Activated CD4-positive, alpha-beta T cell treated with anti-CD3 and anti-CD28 coated beads, Interleukin-10, Interleukin-2, amounts not matched to agents 100 ng/mL and 50 ng/mL, durations not matched to agents 16 hours and 8 hours (primary cell): ENCODE results near the gene PPL.
"Not testable (repeated sequence)": the region's sequence is repeated elsewhere in the genome, so short reads cannot be mapped to it uniquely, and the experiment has no call there.

Experiments
- DNase-seq: peaks from one replicate; pipeline ENCODE4 v3.0.0-alpha.2; 2020

Gene PPL, protein sequence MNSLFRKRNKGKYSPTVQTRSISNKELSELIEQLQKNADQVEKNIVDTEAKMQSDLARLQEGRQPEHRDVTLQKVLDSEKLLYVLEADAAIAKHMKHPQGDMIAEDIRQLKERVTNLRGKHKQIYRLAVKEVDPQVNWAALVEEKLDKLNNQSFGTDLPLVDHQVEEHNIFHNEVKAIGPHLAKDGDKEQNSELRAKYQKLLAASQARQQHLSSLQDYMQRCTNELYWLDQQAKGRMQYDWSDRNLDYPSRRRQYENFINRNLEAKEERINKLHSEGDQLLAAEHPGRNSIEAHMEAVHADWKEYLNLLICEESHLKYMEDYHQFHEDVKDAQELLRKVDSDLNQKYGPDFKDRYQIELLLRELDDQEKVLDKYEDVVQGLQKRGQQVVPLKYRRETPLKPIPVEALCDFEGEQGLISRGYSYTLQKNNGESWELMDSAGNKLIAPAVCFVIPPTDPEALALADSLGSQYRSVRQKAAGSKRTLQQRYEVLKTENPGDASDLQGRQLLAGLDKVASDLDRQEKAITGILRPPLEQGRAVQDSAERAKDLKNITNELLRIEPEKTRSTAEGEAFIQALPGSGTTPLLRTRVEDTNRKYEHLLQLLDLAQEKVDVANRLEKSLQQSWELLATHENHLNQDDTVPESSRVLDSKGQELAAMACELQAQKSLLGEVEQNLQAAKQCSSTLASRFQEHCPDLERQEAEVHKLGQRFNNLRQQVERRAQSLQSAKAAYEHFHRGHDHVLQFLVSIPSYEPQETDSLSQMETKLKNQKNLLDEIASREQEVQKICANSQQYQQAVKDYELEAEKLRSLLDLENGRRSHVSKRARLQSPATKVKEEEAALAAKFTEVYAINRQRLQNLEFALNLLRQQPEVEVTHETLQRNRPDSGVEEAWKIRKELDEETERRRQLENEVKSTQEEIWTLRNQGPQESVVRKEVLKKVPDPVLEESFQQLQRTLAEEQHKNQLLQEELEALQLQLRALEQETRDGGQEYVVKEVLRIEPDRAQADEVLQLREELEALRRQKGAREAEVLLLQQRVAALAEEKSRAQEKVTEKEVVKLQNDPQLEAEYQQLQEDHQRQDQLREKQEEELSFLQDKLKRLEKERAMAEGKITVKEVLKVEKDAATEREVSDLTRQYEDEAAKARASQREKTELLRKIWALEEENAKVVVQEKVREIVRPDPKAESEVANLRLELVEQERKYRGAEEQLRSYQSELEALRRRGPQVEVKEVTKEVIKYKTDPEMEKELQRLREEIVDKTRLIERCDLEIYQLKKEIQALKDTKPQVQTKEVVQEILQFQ (N-terminal part only)

DNA sequence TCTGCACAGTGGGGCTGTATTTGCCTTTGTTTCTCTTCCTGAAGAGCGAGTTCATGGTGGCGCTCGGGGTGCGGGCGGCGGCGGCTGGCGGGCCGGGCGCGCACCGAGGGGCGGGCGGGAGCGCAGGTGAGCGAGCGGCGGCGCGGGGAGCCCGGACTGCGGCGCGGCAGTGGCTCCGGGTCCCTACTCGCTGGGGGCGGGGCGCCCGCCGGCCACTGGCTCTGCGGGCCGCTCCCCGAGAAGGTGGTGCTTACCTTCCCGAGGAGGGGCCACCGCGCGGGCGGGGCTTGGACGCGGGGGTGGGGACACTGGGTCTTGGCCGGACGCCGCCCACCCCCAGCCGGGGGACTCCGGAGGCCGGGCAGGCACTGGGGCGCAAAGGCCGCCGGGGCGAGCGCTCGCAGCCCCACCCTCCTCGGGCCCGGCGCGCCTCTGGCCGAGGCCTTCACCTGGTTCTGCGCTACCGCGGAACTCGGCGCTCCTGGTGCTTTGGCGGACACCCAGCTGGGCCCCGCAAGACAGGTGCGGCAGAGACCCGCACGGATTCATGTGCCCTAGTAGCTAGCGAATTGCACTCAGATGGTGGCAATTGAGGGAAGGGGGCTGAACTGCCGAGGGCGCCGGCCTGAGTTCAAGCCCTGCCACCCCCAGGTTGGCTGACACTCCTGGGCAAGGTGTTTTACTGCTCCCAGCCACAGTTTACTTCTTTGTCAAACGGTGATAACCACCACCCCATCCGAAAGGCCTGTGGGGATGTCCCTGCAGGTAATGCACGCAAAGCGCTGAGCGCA lies at the start of gene PPL:
Gene PPL (minus strand): TSS at position 158 of the 791 bp plus-strand sequence. CDS start 103 bp downstream, at position 55.
- peak; percentile 7 for DNase-seq

DNA sequence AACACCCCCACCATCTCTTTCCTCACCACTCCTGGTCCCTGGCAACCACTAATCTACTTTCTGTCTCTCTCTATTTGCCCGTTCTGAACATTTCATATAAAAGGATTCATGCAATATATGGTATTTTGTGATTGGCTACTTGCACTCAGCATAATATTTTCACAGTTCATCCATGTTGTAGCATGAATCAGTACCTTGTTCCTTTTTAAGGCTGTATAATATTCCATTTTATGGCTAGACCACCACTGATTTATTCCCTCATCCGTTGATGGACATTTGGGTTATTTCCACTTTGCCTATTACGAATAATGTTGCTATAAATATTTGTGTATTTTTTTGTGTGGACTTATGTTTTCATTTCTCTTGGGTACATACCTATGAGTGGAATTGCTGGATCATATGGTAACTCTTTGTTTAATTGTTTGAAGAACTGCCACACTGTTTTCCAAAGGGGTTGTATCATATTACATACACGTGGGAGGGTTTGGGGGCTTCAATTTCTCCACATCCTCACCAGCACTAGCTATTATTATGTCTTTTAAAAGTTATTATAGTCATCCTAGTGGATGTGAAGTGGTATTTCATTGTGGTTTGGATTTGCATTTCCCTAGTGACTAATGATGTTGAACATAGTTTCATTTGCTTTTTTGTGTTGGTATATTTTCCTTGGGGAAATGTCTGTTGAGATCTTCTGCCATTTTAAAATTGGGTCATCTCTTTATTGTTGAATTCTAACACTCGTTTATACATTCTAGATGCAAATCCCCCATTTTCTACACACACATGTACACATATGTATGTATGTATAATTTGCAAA lies 47.4 kb upstream of the PPL start:
- DNase-seq, result no peak

DNA sequence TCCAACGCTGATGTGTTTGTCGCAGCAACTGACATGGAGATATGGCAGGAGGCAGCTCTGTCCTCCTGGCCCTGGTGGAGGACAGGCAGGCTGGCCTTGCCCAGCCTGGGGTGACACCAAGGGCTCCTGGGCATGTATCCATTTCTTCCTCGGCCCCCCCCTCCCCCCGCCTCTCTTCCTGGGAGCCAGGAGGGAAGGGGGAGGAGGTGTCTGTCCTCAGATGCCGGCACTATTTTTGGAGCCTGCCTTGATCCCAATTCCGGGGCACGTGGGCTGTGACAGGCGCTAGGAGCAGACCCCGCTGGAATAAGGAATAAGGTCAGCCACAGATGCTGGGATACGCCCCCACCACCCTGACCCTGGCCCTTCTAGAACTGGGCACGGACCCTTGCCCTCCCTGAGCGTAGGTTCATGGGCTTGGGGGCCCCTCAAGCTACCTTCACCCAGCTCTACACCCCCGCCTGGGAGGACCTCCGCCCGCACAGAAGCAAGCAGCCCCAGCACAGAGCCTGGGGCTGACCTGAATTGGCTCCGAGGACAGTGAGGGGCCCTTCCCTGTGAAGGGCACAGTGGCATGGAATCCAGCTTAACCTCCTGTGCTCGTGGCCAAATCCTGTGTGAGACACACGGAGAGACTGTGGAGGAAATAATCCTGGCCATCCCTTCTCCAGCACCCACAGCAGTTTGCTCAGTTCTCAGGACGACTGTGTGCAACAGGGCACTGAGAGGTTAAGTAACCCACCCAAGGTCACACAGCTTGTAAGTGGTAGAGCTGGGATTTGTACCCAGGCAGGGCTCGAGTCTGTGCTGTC lies 45.3 kb upstream of the PPL start:
- no peak for DNase-seq

DNA sequence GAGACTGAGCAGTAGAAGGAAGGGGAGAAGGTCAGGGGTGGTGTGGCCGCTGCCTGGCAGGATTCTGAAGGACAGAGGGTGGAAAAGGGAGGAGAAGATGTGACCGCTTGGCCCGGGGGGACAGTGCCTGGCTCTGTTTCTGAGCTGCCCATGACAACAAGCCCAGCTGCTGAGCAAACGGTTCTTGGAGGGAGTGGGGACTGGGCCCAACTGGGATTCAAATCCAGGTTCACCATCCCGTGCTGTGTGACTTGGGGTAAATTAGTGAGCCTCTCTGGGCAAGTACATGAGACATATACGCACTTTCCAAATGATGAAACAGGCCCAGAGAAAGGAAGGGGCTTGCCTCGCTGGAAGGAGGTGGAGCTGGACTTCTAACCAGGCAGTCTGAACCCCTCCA lies 44.5 kb upstream of the PPL start:
- no peak for DNase-seq

DNA sequence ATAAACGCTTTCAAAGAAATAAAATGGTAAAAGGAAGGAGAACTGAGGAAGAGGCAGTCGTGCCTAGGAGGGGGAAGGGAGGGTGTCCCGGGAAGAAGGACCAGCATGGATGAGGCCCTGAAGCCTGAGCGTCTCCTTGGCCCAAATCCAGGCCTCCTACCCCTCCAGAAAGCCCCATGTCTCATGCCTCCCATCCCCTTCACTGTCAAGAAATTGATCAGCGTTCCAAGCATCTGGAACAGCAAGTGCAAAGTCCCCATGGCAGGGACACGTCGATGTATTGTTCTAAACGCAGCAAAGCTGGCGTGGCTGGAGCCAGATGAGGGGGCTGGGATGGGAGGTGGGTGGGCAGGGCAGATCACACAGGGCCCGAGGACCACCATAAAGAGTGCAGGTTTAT lies 43.7 kb upstream of the PPL start:
- no peak for DNase-seq

DNA sequence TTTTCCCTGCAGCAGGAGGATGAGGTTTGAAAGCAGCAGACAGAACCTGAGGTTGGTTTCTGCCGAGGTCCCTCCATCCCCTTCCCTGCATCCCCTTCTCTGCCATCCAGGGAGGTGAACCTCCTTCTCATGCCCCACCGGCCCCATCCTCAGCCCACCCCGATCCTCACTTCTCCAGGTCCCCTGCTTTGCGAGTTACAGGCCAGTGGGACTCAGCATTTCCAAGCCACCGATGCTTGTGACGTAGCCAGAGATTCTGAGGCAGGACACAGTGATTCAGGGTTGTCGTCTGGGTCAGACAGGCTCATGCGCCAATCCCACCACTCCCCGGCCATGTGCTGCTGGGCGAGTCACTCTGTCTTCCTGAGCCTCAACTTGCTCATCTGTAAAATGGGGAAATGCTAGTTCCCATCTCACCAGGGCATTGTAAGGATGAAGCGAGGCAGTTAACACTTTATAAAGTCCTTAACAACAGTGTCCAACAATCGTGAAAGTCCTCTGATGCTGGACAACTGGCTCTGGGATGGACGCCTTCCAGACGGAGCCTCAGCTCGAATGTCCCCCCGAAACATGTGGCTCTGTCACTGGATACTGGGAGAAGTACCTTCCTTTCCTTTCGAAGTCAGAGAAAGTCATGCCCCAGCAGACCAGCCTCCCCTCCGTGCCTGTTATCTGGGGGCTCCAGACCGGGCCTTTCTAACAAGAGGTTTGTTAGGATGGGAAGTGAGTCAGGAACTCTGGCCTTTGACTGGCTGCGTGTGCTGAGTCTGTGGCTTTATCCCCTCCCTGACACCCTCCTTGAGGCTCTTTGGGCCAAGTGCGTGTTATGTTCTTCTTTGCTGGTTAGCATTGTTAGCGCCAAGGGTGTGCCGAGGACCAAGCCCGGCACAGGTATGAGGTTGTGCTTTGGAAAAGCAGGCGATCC lies 43.0 kb upstream of the PPL start:
- DNase-seq, result no peak

DNA sequence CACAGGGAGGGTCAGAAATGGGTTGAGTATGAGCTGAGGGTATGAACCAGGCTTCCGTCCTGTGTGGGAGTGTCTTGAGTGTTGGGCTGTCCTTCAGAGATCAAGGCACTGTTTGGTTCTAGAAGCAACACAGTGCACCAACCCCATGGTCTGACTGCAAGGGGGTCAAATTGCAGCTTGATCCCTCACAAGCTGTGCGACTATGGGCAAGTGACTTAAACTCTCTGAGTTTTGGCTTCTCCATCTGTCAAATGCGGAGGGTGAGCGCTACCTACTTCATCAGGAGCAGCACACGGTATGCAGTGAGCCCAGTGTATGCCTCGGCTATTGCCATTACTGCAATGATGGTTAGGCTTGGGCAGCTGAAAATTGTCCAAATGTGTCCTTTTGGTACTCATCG lies 42.2 kb upstream of the PPL start:
- DNase-seq, result no peak

DNA sequence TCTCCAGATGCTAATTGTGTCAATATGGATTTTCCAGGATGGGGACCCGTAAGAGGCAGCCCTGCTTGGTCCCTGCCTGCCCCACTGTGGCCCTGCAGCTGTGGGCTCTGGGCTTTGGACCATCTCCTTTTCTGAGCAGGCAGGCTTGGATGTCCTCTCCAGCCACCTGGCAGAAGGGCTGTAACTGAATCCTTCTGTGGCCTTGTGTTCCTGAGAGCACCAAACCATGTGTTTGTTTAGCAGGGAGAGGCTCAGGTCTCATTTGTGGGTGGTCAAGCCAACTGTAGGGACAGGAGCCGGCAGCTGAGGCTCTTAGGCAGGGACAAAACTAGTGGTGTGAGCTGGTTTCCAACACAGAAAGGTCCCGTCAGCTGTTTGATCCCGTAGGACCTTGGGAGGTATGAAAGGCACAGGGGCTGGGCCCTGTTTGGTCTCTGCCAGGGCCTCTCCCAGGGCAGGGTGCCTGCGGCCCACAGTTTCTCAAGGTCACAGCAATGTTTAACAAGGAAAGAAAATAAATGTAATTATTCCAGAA lies 39.7 kb upstream of the PPL start:
- no peak for DNase-seq

DNA sequence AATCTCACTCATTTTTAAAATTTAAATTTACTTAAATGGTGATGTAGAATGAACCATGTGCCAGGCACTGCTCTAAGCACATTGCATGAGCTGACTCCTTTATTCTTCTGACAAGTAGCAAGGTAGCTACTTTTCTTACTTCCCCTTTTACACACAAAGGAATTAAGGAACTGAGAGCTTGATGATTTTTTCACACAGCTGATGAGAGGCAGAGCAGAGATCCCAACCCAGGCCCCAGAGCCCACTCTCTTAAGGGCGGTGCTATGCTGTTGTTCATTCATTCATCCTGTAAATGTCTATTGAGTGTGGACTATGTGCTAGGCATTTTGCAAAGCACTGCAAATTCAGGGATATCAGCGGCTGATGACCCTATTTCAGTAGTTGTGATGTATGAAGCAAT lies 39.1 kb upstream of the PPL start:
- no peak for DNase-seq

DNA sequence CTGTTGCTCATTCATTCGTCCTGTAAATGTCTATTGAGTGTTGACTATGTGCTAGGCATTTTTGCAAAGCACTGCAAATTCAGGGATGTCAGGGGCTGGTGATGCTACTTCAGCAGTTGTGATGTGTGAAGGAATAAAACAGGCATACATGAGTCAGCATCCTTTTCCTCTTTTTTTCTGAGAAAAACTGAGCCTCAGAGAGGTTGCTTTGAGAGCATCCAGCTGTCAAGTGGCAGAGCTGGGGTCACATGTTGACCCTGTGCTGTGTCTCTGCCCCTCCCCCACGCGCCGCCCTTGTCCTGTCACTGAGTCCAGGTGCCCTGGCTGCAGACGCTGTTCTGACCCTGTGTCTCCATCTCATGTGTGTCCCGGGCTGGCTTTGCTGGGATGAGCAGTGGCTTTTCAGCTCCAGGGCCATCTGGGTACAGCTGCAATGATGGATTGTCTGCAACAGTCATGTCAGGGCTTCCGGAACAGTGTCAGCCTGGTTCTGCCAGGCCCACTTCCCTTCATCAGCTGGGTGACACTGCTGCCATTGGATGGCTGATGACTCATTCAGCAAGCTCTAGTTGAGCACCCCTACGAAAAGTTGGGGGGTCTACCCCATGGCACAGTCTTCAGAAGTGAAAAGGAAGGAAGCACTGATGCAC lies 36.1 kb upstream of the PPL start:
- DNase-seq, result peak; percentile 80

DNA sequence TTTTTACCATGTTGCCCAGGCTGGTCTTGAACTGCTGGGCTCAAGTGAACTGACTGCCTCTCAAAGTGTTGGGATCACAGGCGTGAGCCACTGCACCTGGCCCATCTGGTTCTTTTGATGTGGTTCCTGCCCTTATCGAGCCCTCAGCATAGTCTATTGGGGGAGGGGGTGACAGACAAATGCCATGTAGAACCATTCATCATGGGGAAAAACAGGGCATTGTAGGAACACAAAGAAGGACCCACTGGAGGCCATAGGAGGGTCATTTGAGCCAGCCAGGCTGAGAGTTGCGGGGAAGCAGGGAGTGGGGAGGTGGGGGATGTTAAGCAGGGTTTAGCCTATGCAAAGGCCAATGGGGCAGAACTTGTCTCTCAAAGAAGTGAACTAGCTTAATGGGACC lies 33.1 kb upstream of the PPL start:
- DNase-seq, result no peak

DNA sequence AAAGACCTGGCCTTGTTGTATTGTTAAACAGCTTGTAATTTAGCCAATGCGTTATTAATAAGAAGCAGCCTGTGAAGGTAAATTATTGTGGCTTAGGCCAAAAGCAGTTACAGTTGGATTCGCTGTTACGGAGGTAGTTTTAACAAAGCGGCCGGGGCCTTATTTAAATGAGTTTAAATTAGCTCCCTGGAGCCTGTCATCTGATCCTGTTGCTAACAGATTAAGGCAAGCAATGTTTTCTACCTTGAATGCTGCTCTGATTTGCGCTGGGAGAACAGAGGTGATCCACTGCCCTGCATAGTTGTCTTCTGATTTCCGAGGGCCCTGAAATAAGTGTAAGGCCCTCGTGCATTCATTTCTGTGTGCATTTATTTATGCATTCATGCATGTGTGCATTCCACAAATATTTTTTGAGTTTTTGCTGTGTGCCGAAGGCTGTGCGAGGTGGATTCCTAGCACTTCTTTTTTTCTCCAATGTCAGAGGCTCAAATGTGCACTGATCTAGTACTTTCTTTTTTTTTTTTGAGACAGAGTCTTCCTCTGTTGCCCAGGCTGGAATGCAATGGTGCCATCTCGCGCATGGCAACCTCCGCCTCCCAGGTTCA lies 32.0 kb upstream of the PPL start:
- DNase-seq, result no peak

DNA sequence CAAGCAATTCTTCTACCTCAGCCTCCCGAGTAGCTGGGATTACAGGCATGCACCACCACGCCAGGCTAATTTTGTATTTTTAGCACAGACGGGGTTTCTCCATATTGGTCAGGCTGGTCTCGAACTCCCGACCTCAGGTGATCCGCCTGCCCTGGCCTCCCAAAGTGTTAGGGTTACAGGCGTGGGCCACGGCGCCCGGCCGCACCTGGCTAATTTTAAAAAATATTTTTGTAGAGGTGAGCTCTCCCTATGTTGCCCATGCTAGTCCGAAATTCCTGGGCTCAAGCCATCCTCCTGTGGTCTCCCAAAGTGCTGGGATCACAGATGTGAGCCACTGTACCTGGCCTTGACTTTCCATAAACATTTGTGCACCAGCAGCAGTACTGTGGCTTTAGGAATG lies 31.3 kb upstream of the PPL start:
- DNase-seq, result not testable (repeated sequence)

DNA sequence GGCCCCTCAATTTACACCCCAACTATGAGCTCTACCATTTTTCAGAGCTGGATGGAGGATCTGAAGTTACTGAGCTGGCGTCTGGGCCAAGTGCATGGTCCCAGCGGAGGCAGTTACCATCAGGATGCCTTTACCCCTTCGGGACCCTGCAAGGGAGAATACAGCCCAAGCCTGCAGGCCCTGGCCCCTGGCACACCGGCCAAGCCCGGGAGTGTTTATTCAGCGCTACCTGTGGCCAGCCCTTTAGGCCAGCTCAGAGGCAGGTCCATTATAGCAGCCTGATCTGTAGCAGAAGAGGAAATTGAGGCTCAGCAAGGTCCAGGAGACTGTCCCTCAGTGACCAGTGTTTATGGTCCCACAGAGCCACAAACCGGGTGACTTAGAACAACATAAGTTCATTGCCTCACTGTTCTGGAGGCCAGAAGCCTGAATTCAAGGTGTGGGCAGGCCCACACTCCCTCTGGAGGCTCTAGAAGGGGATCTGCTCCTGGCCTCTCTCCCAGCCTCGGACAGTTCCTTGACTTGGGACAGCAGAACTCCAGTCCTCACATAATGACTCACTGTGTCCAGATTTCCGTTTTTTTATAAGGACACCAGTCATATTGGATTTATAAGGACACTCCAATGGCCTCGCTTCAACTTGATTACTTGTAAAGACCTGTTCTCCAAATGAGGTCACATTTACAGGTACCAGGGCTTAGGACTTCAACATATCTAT lies 29.9 kb upstream of the PPL start:
- DNase-seq, result no peak

DNA sequence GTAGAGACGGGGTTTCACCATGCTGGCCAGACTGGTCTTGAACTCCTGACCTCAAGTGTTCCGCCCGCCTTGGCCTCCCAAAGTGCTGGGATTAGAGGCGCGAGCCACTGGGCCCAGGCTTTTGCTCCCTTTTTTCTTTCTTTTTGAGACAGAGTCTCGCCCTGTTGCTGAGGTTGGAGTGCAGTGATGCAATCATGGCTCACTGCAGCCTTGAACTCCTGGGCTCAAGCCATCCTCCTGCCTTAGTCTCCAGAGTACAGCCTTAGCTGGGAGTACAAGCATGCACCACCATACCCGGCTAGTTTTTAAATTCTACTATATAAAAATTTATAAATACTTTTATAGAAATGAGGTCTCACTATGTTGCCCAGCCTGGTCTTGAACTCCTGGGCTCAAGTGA lies 26.6 kb upstream of the PPL start:
- DNase-seq, result not testable (repeated sequence)

DNA sequence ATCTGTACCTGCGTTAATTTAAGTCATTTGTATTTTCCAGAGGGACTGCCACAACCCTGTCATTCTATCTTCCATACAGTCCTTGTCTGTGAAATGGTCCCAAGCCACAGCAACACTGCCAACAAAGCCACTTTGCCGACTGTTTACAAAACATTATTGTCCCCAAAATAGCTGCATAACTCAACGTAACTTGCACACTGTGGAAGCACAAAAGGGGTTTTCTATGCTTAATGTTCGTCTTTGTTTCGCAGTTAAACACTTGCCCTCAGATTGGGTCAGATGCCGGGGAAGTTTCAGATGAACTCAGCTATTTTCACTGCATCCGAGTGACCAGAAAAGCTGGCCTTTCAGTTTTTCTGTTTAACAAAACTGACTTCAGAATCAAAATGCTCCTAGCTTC lies 25.8 kb upstream of the PPL start:
- no peak for DNase-seq

DNA sequence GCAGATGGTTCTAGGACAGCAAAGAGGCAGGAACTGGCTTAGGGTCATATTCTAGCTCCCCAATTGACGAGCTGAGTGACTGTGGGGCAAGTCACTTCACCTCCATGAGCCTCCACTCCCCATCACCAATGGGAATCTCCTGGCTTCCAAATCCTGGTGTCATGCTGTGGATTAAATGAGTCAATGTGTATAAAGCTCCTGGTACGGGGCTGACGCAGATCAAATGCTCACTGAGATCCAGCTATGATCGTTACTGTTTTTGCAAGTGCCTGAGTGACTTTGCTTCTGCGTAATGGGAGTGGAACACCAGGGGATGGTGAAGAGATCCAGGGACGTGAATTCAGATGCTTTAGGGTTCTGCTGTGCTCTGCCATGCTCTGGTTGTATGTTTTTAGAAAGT lies 23.6 kb upstream of the PPL start:
- DNase-seq, result no peak
